Astrocyte (in vitro differentiated cells and primary cell): ENCODE data around the gene SYT8. TPM values are rescaled to one million over a fixed set of nuclear protein-coding genes. Genes with fewer than 3 reads are reported as not detected.
A peak's percentile ranks its signal among the peaks of the same experiment; 100 is the strongest.

Source experiments
- DNase-seq: peaks from one replicate; pipeline ENCODE4 v3.0.0-alpha.2; 2010; ENCODE audit warnings: low read depth
- FAIRE-seq: peaks from 2 replicates; lab custom pipeline; 2011; peaks lifted over from hg19 to GRCh38; lab: Jason Lieb, UNC
- H2AFZ ChIP-seq: 2 replicates; pipeline ENCODE4 v1.6.0; 2012; ENCODE audit warnings: low read depth, low read length, inconsistent platforms
- H3K27ac ChIP-seq: 2 replicates; pipeline ENCODE4 v1.5.1; 2011; ENCODE audit warnings: low read depth, low read length, inconsistent platforms
- H3K27me3 ChIP-seq: 2 replicates; pipeline ENCODE4 v1.6.0; 2011; ENCODE audit warnings: low read length, inconsistent platforms; ENCODE audit not compliant: insufficient read depth
- H3K36me3 ChIP-seq: 2 replicates; pipeline ENCODE4 v1.5.1; 2011; ENCODE audit warnings: low read length, inconsistent platforms; ENCODE audit not compliant: insufficient read depth
- H3K4me1 ChIP-seq: 2 replicates; pipeline ENCODE4 v1.5.1; 2011; ENCODE audit warnings: low read length, inconsistent platforms; ENCODE audit not compliant: insufficient read depth
- H3K4me2 ChIP-seq: 2 replicates; pipeline ENCODE4 v1.6.0; 2012; ENCODE audit warnings: low read length, inconsistent platforms
- H3K4me3 ChIP-seq: 2 replicates; pipeline ENCODE4 v1.5.1; 2011; ENCODE audit warnings: low read depth, mild to moderate bottlenecking, low read length, inconsistent platforms; ENCODE audit not compliant: insufficient read depth
- H3K79me2 ChIP-seq: 2 replicates; pipeline ENCODE4 v1.6.0; 2012; ENCODE audit warnings: mild to moderate bottlenecking, low read length, inconsistent platforms; ENCODE audit not compliant: insufficient read depth
- H3K9ac ChIP-seq: 2 replicates; pipeline ENCODE4 v1.6.0; 2012; ENCODE audit warnings: mild to moderate bottlenecking, low read length, inconsistent platforms
- H3K9me3 ChIP-seq: 2 replicates; pipeline ENCODE4 v1.5.1; 2012; ENCODE audit warnings: low read depth, mild to moderate bottlenecking, low read length, inconsistent platforms; ENCODE audit not compliant: insufficient read depth
- H4K20me1 ChIP-seq: 2 replicates; pipeline ENCODE4 v1.6.0; 2012; ENCODE audit warnings: low read length, inconsistent platforms; ENCODE audit not compliant: insufficient read depth
- H3K27ac Mint-ChIP-seq: one replicate; pipeline ENCODE4 v1.8.0; 2021; ENCODE audit warnings: mild to moderate bottlenecking, mixed read lengths; ENCODE audit not compliant: unreplicated experiment
- H3K27me3 Mint-ChIP-seq: one replicate; pipeline ENCODE4 v1.8.0; 2021; ENCODE audit warnings: low read depth, mixed read lengths; ENCODE audit not compliant: unreplicated experiment
- H3K36me3 Mint-ChIP-seq: one replicate; pipeline ENCODE4 v1.8.0; 2021; ENCODE audit warnings: low read depth, mixed read lengths; ENCODE audit not compliant: unreplicated experiment
- H3K4me1 Mint-ChIP-seq: one replicate; pipeline ENCODE4 v1.8.0; 2021; ENCODE audit warnings: low read depth, mixed read lengths; ENCODE audit not compliant: unreplicated experiment
- H3K4me3 Mint-ChIP-seq: one replicate; pipeline ENCODE4 v1.8.0; 2021; ENCODE audit warnings: mild to moderate bottlenecking, moderate library complexity, mixed read lengths; ENCODE audit not compliant: unreplicated experiment
- H3K9me3 Mint-ChIP-seq: one replicate; pipeline ENCODE4 v1.8.0; 2021; ENCODE audit warnings: mild to moderate bottlenecking, mixed read lengths; ENCODE audit not compliant: unreplicated experiment
- EZH2 ChIP-seq: IDR thresholded peaks from 2 replicates; pipeline ENCODE4 v1.6.1; 2012; ENCODE audit warnings: mild to moderate bottlenecking, low read length, inconsistent platforms; ENCODE audit not compliant: insufficient read depth
- total RNA-seq: library from RNA; stranded (reverse); gene quantifications from 2 replicates; pipeline ENCODE4 v1.2.1, GENCODE V29; 2021
- TF ChIP-seq, protein P1 (sequence below): IDR thresholded peaks from 2 replicates; pipeline ENCODE4 v1.5.1; 2011; ENCODE audit warnings: low read depth, mild to moderate bottlenecking, inconsistent platforms, low read length, moderate library complexity; ENCODE audit not compliant: insufficient read depth

Gene SYT8
- total RNA-seq, 1 donor from 2014 or later, result 0.36 TPM

DNA sequence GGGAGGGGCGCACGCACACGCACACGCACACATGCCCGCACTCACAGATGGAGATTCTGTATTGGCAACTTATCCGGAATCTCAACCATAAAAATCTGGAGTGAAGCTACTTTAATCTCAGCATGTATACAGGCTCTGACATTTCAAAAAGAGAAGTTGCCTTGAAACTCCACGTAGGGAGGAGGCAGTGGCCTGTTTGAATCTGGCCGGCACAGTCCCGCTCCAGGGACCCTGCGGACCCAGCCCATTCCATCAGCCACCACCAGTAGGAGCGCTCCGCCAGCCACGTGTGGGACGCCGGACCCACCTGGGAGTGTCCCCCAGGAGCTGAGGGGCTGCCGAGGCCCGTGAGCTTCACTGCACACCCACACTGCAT, 1.9 kb upstream of the SYT8 start:
- Histone ChIP-seq H4K20me1 (no peaks in the 10 kb centered on the region), H3K4me3 (no peak overlapping the region), H3K4me1 (peaks cover 26% of the 10 kb centered on the region), H3K27me3 (no peaks in the 10 kb centered on the region), H3K4me2 (peak overlapping the region; percentile 44), H3K79me2 (no peaks in the 10 kb centered on the region), H3K9ac (no peak overlapping the region), H3K36me3 (no peaks in the 10 kb centered on the region), H2AFZ (no peak overlapping the region), H3K9me3 (no peaks in the 10 kb centered on the region), H3K27ac (no peak overlapping the region)
- H3K36me3 Mint-ChIP-seq, result no peaks in the 10 kb centered on the region
- H3K27ac Mint-ChIP-seq, result no peak overlapping the region
- TF ChIP-seq EZH2, result no peak
- TF ChIP-seq, protein P1, sequence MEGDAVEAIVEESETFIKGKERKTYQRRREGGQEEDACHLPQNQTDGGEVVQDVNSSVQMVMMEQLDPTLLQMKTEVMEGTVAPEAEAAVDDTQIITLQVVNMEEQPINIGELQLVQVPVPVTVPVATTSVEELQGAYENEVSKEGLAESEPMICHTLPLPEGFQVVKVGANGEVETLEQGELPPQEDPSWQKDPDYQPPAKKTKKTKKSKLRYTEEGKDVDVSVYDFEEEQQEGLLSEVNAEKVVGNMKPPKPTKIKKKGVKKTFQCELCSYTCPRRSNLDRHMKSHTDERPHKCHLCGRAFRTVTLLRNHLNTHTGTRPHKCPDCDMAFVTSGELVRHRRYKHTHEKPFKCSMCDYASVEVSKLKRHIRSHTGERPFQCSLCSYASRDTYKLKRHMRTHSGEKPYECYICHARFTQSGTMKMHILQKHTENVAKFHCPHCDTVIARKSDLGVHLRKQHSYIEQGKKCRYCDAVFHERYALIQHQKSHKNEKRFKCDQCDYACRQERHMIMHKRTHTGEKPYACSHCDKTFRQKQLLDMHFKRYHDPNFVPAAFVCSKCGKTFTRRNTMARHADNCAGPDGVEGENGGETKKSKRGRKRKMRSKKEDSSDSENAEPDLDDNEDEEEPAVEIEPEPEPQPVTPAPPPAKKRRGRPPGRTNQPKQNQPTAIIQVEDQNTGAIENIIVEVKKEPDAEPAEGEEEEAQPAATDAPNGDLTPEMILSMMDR, result no peak
- peaks cover 15% of the 10 kb centered on the region for H3K27me3 Mint-ChIP-seq
- no peak for DNase-seq
- H3K4me3 Mint-ChIP-seq, result no peak overlapping the region
- no peaks in the 10 kb centered on the region for H3K9me3 Mint-ChIP-seq
- FAIRE-seq, result no peak
- peaks cover 20% of the 10 kb centered on the region for H3K4me1 Mint-ChIP-seq

DNA sequence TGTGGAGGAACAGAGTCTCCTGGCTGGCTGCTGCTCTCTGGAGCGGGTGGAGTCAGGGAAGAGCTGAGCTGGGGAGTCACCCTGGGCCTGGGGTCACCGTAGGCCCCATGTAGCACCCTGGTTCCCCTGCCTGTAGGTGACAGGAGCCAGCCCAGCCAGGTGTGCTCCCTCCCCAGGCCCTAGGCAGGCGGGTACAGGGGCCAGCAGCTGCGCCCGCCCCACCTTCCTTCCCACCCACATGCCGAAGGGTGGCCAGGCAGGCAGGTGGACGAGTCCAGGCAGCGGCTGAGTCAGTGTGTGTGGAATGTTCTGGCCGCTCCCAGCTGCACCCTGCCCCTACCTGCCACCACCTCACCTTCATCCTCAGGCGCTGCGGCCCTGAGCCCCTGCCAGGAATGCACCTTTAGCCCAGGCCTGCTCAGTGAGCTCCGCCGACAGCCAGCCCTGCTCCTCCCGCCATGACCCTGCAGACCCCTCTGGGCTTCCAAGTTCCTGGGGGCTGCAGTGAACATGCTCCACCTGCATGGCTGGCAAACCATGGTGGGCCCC, 654 bp upstream of the SYT8 start:
- no peaks in the 10 kb centered on the region for H3K9me3 Mint-ChIP-seq
- no peak overlapping the region for H3K27ac Mint-ChIP-seq
- DNase-seq (no peak), FAIRE-seq (no peak)
- Histone ChIP-seq H3K79me2 (no peaks in the 10 kb centered on the region), H2AFZ (no peak overlapping the region), H3K4me1 (peaks cover 14% of the 10 kb centered on the region), H3K9me3 (no peaks in the 10 kb centered on the region), H3K4me2 (no peak overlapping the region), H3K4me3 (no peak overlapping the region), H4K20me1 (no peaks in the 10 kb centered on the region), H3K36me3 (no peaks in the 10 kb centered on the region), H3K9ac (no peak overlapping the region), H3K27ac (no peak overlapping the region), H3K27me3 (no peaks in the 10 kb centered on the region)
- H3K36me3 Mint-ChIP-seq, result no peaks in the 10 kb centered on the region
- H3K4me1 Mint-ChIP-seq, result peaks cover 10% of the 10 kb centered on the region
- TF ChIP-seq, protein P1, result no peak
- no peak for TF ChIP-seq EZH2
- no peak overlapping the region for H3K4me3 Mint-ChIP-seq
- peaks cover 14% of the 10 kb centered on the region for H3K27me3 Mint-ChIP-seq

DNA sequence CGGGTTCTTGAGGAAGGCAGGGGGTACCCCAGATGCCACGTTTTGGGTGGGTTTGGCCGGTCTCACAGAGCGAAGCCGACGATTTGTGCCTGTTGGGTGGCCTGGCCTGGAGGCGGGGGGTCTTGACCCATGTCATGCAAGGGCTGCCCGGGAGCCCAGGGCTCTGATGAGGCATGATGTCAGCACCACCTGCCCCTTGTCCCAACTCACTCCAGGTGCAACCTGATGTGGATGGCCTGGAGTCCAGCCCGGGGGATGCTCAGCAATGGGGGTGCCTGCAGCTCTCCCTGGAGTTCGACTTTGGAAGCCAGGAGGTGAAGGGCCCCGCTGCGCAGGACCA, 851 bp downstream of the SYT8 start:
- no peaks in the 10 kb centered on the region for H3K27me3 ChIP-seq
- no peak for FAIRE-seq
- Mint-ChIP-seq H3K27ac (no peak overlapping the region), H3K9me3 (no peaks in the 10 kb centered on the region), H3K4me1 (peaks cover 6% of the 10 kb centered on the region), H3K36me3 (no peaks in the 10 kb centered on the region), H3K4me3 (no peak overlapping the region), H3K27me3 (peaks cover 14% of the 10 kb centered on the region)
- H3K9ac ChIP-seq, result no peak overlapping the region
- H3K4me1 ChIP-seq, result peaks cover under 1% of the 10 kb centered on the region
- no peaks in the 10 kb centered on the region for H3K36me3 ChIP-seq
- H3K4me3 ChIP-seq, result no peak overlapping the region
- H3K9me3 ChIP-seq, result no peaks in the 10 kb centered on the region
- H2AFZ ChIP-seq, result no peak overlapping the region
- no peaks in the 10 kb centered on the region for H4K20me1 ChIP-seq
- H3K4me2 ChIP-seq, result no peak overlapping the region
- H3K79me2 ChIP-seq, result no peaks in the 10 kb centered on the region
- H3K27ac ChIP-seq, result no peak overlapping the region
- DNase-seq, result no peak
- TF ChIP-seq EZH2, result no peak
- TF ChIP-seq, protein P1, result no peak
